ENCODE results near the gene ANGEL2.

GRCh38 chr1:212952641-212952976, 63.1 kb downstream of the ANGEL2 start:
- TF ChIP-seq MAFK (IDR thresholded peaks at IDR 0.05; ENCODE audit: low read depth, low read length) = no peak
- no peak for TF ChIP-seq CTCF (conservative IDR thresholded peaks at IDR 0.05; ENCODE audit: low read depth, low read length)
- TF ChIP-seq SMC3 (IDR thresholded peaks at IDR 0.05; ENCODE audit: low read depth, low read length) = no peak
- TF ChIP-seq POLR2A (IDR thresholded peaks at IDR 0.05; ENCODE audit: low read depth, low read length) = no peak
- TF ChIP-seq RFX5 (IDR thresholded peaks at IDR 0.05; ENCODE audit: low read depth, low read length) = no peak
- TF ChIP-seq CHD1 (IDR thresholded peaks at IDR 0.05; ENCODE audit: low read depth, low read length) = no peak
- TF ChIP-seq RCOR1 (IDR thresholded peaks at IDR 0.05; ENCODE audit: insufficient replicate concordance, low read length) = no peak
- no peak for TF ChIP-seq MXI1 (IDR thresholded peaks at IDR 0.05; ENCODE audit: borderline replicate concordance, low read depth, low read length)
- TF ChIP-seq RAD21 (IDR thresholded peaks at IDR 0.05; ENCODE audit: low read length) = no peak
- no peak for TF ChIP-seq USF2 (IDR thresholded peaks at IDR 0.05; ENCODE audit: low read depth, low read length)
- no peak for TF ChIP-seq ELK1 (IDR thresholded peaks at IDR 0.05; ENCODE audit: borderline replicate concordance, low read depth, low read length)
